ENCODE data around the gene PTMA. TPM values are rescaled to one million over a fixed set of nuclear protein-coding genes. Genes with fewer than 3 reads are reported as not detected.

Gene PTMA
- total RNA-seq, 1 experiment from 2014 or later = 1,390 TPM

- intact Hi-C loops (cut with micrococcal nuclease; ENCODE audit: unreplicated experiment) (loop anchor here (1.0 to 2.0 kb wide), 2 partner anchors 37 to 65 kb away; no protein-coding TSS in a partner anchor), in situ Hi-C loops (cut with HindIII; ENCODE audit: low pct_unique_long_range_greater_than_20kb, low sequenced_read_pairs) (no loop called here)
- no peaks in the 10 kb centered on the region for H3K27me3 ChIP-seq (ENCODE audit: control insufficient read depth, insufficient read depth, low read length)
- H3K27ac ChIP-seq (ENCODE audit: low read length) = peak overlapping the region; percentile 83
- no peak for DNase-seq (ENCODE audit: low read depth, low spot score)
- H3K9me3 ChIP-seq (ENCODE audit: control insufficient read depth, insufficient read depth, low read depth, low read length) = no peaks in the 10 kb centered on the region
- H3K4me1 ChIP-seq (ENCODE audit: control insufficient read depth, insufficient read depth, low read length) = peaks cover 42% of the 10 kb centered on the region
- H3K36me3 ChIP-seq (ENCODE audit: control insufficient read depth, insufficient read depth, low read length) = peaks cover 14% of the 10 kb centered on the region
- CTCF ChIA-PET = interaction anchor here (0.6 to 2.7 kb wide), 19 partner anchors 14 to 588 kb away, joined by 3 to 74 read pairs (median 3); no protein-coding TSS in a partner anchor
- peak; percentile 85 for TF ChIP-seq POLR2AphosphoS5 (IDR thresholded peaks at IDR 0.05; ENCODE audit: low read depth, low read length)
- peak; percentile 14; the same call in 1 of the 2 replicates for TF ChIP-seq SIN3A (IDR thresholded peaks at IDR 0.05; ENCODE audit: borderline replicate concordance, insufficient read depth, low read depth, low read length)
- peak; percentile 94 for TF ChIP-seq CTCF (IDR thresholded peaks at IDR 0.05)
- no peak for TF ChIP-seq REST (IDR thresholded peaks at IDR 0.05; ENCODE audit: insufficient read depth in 1 of 2, low read depth in 2 of 2, low read length in 1 of 2)
- no peak for TF ChIP-seq TCF7L2 (IDR thresholded peaks at IDR 0.05; ENCODE audit: low read depth, low read length)
- no TSS peak for BruUV-seq (replicated peaks)
- ATAC-seq = peak; percentile 50
- POLR2A ChIA-PET = interaction anchor here (0.6 to 1.3 kb wide), 4 partner anchors 41 to 354 kb away, joined by 3 read pairs; no protein-coding TSS in a partner anchor
- no peak overlapping the region for H3K4me3 ChIP-seq (ENCODE audit: low read depth in 2 of 2, low read length in 2 of 2)
Observed at GRCh38 chr2:231713730-231714638, 5.7 kb downstream of the PTMA start.

GRCh38 chr2:231714639-231715498, 6.5 kb downstream of the PTMA start:
- H3K27me3 ChIP-seq (ENCODE audit: control insufficient read depth, insufficient read depth, low read length) = no peaks in the 10 kb centered on the region
- TF ChIP-seq TCF7L2 (IDR thresholded peaks at IDR 0.05; ENCODE audit: low read depth, low read length) (no peak; the same call in 1 of the 2 replicates), POLR2AphosphoS5 (IDR thresholded peaks at IDR 0.05; ENCODE audit: low read depth, low read length) (no peak; the same call in none of the 2 replicates), REST (IDR thresholded peaks at IDR 0.05; ENCODE audit: insufficient read depth in 1 of 2, low read depth in 2 of 2, low read length in 1 of 2) (no peak), SIN3A (IDR thresholded peaks at IDR 0.05; ENCODE audit: borderline replicate concordance, insufficient read depth, low read depth, low read length) (0 out of 2 replicates have a peak, but pooled peaks have one; percentile 21), CTCF (IDR thresholded peaks at IDR 0.05) (peak; percentile 91)
- H3K36me3 ChIP-seq (ENCODE audit: control insufficient read depth, insufficient read depth, low read length) = peaks cover 11% of the 10 kb centered on the region
- BruUV-seq (replicated peaks) = no TSS peak
- peak; percentile 51 for ATAC-seq
- peak overlapping the region; percentile 83 for H3K27ac ChIP-seq (ENCODE audit: low read length)
- intact Hi-C loops (cut with micrococcal nuclease; ENCODE audit: unreplicated experiment) = loop anchor here (1.0 to 2.0 kb wide), 3 partner anchors 38 to 103 kb away; no protein-coding TSS in a partner anchor
- ChIA-PET POLR2A (interaction anchor here (0.6 to 1.3 kb wide), 6 partner anchors 42 to 355 kb away, joined by 3 to 4 read pairs (median 3); no protein-coding TSS in a partner anchor), CTCF (interaction anchor here (0.6 to 2.7 kb wide), 18 partner anchors 15 to 150 kb away, joined by 3 to 74 read pairs (median 3); no protein-coding TSS in a partner anchor)
- H3K4me1 ChIP-seq (ENCODE audit: control insufficient read depth, insufficient read depth, low read length) = peaks cover 42% of the 10 kb centered on the region
- in situ Hi-C loops (cut with HindIII; ENCODE audit: low pct_unique_long_range_greater_than_20kb, low sequenced_read_pairs) = no loop called here
- no peak for DNase-seq (ENCODE audit: low read depth, low spot score)
- no peak overlapping the region for H3K4me3 ChIP-seq (ENCODE audit: low read depth in 2 of 2, low read length in 2 of 2)
- H3K9me3 ChIP-seq (ENCODE audit: control insufficient read depth, insufficient read depth, low read depth, low read length) = no peaks in the 10 kb centered on the region

All from Panc1 (cell line).